KBM-7 (cell line): ENCODE data around the gene BCAR3.
"Not testable (repeated sequence)": the region's sequence is repeated elsewhere in the genome, so short reads cannot be mapped to it uniquely, and the experiment has no call there.

Experiments used
- DNase-seq: peaks from one replicate; pipeline ENCODE4 v3.0.0-alpha.2; 2015
- in situ Hi-C: fragments of 300-500 bp; cut with MboI; formaldehyde crosslinking; loops from 2 replicates; pipeline ENCODE4 v1.14.3; 2020; ENCODE audit warnings: low sequenced_read_pairs, low pct_unique_long_range_greater_than_20kb, mixed read lengths

The BCAR3 gene

GRCh38 chr1:93708734-93709481 lies 27.3 kb upstream of the BCAR3 start:
- peak; percentile 72 for DNase-seq
- in situ Hi-C loops = no loop called here

GRCh38 chr1:93707956-93708355 lies 26.3 kb upstream of the BCAR3 start:
- peak; percentile 24 for DNase-seq
- in situ Hi-C loops = no loop called here

DNA sequence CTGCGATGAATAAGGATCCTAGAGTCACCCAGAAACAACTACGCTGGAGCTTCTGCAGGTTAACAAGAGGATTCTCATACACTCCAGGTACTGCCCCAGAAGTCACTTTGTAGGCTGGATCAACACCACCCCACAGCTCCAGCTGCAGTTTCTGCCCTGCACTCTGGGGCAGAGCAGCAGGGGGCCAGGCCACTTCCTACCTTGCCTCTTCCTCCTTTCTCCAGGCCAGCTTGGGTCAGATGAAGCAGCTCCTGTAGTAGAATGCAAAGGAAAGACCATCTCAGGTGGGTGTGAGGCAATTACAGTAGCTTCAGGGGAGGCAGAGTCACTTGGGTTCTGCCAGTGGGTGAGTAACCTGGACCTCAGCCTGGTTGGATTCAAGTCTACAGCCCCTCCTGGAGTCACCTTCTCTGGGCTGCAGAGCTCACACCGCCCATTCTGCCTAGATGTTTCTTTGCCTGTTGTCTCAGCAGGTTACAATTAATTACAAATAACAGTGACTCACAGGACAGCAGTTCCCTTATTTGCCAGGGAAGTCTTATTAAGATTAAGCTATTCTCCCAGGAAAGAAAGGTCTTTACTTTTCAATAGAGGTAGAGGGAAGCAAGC lies 24.4 kb upstream of the BCAR3 start:
- DNase-seq = peak; percentile 17
- in situ Hi-C loops = no loop called here

DNA sequence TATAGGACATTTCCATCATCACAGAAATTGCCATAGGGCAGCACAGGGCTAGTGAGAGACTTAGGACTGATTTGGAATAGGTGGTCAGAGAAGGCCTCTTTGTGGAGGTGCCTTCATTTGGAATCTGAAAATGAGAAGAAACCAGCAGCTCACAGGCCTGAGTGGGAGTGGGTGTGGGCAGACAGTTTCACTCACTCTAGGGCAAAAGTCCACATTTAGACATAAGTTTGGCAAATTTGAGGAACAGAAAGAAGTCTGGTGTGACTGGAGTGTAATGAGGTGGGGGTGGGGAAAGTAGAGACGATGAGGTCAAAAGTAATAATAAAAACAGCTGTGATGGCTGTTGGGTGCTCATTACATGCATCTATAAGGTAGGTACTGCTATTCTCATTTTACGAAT lies 22.4 kb upstream of the BCAR3 start:
- no peak for DNase-seq
- in situ Hi-C loops = no loop called here

DNA sequence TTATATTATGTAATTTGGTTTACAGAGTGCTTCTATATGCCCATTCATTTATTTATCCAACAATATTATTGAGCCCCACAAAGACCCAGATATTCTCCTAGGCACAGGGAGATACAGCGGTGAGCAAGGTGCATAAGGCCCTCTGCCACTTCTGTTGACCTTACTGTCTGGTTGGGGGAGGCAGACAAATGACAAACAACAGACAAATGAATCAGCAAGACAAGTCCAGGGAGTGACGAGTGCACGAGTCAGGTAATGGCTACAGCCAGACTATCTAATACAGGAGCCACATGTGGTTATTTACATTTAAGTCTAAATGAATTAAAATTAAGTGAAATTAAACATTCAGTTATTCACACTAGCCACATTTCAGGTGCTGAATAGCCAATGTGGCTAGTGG lies 22.0 kb upstream of the BCAR3 start:
- no peak for DNase-seq
- in situ Hi-C loops = no loop called here

GRCh38 chr1:93702828-93703183 lies 21.2 kb upstream of the BCAR3 start:
- no peak for DNase-seq
- in situ Hi-C loops = no loop called here

GRCh38 chr1:93702111-93702827 lies 20.6 kb upstream of the BCAR3 start:
- no peak for DNase-seq
- in situ Hi-C loops = no loop called here

- DNase-seq = no peak
These were observed 20.0 kb upstream of the BCAR3 start for GRCh38 chr1:93701629-93702028.

DNA sequence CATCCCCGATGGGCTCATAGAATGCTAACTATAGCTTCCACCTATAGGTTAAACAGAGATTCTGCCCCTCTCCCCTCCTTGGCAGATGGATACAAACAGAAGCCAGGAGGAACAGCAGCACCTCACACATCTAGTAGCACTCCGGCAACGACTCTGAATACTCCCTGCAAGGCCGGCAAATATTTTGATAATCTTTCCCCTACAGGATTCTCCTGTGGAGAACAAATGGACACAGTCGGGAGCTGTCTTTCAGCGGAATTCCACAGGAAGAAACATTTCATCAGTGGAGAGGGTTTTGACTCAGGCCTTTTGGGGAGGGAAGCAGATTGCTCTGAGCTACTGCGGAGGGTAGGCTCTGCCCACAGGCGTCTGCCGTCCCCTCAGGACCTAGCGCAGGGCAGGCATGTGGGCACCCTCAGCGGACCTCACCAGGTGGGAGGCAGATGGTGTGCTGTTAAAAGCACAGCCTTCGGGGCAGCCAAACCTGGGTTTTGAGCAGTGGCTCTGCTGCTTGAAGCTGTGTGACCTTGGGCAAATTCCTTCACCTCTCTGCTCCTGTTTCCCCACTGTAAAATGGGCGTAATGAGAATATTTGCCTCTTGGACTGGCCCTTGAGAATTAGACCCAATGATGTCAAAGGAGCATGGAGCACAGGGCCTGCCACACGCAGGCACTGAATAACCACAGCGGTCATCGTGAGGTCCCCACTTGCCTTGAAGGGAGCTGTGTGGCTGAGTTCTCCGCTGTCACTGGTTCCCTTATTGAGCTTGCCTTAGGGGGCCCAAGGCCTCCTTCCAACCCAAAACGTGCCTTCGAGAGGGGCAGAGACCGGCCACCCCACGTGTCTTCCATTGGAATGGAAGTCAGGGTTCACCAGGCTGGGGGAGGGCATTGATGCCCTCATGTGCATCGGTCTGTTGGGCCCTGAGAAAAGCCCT lies 19.2 kb upstream of the BCAR3 start:
- in situ Hi-C loops = no loop called here
- no peak for DNase-seq

More at GRCh38 chr1:93701629-93702028, 20.0 kb upstream of the BCAR3 start:
- in situ Hi-C loops = no loop called here

DNA sequence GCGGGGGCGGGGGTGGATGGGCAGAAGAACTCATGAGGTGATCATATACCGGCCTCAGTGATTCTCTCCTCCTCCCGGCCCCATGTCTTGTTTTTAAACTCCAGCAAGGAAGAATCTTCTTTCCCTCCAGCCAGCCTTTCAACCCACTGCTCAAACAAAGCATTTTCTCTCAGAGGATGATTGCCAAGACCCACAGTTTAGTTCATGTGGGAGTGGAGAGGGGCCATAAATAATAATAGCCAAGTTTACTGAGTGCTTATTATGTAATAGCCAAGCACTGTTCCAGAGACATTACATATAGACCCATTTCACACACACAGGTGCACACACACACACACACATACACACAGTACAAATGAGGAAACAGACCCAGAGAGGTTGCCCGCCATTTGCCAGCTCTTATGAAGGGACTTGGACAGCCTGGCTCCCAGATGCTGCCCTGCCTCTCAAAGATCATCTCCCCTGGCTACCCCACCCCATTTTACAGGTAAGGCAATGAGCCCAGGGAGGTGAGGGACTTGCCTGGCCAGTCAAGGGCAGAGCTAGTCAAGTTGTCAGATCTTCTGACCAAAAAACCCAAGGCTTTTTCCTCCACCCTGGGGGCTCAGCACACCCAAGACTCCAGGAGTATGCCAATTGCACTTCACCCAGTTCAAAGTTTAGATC lies 18.0 kb upstream of the BCAR3 start:
- no peak for DNase-seq
- in situ Hi-C loops = no loop called here

GRCh38 chr1:93699049-93699384 lies 17.4 kb upstream of the BCAR3 start:
- in situ Hi-C loops = no loop called here
- no peak for DNase-seq

DNA sequence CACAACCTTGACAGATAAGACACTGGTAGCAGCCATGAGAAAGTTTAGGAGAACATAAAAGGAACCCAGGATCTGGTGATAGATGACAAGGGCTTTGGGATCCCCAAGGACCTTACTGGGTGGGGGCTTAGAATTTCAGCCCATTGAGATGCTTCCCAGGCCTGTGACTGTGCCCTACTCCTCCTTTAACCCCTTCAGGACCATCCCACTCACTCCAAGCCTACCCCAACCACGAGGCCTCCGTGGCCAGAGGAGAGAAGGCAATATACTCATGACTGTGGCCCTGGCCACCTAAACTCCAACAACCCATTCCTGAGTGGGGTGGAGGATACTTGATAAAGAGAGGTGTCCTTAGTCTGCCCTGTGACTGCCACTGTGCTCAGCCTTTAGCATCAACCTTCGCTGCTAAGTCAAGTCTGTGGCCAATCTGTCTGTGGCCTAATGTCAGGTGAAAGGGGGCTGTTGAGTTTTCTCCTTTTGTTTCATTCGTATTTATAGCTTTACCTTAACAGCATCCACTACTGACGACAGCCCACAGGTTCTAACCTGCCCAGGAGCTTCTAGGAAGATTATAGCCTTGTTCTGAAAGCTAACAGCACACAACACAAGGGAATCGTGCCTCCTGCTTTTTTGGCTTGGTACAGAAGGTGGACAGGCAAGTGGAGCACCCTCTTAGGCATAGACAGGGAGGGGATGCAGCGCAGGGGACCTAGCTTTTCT lies 16.9 kb upstream of the BCAR3 start:
- in situ Hi-C loops = no loop called here
- no peak for DNase-seq

- DNase-seq, in situ Hi-C loops: not testable (repeated sequence)
These were observed 15.9 kb upstream of the BCAR3 start for GRCh38 chr1:93697566-93697965.

DNA sequence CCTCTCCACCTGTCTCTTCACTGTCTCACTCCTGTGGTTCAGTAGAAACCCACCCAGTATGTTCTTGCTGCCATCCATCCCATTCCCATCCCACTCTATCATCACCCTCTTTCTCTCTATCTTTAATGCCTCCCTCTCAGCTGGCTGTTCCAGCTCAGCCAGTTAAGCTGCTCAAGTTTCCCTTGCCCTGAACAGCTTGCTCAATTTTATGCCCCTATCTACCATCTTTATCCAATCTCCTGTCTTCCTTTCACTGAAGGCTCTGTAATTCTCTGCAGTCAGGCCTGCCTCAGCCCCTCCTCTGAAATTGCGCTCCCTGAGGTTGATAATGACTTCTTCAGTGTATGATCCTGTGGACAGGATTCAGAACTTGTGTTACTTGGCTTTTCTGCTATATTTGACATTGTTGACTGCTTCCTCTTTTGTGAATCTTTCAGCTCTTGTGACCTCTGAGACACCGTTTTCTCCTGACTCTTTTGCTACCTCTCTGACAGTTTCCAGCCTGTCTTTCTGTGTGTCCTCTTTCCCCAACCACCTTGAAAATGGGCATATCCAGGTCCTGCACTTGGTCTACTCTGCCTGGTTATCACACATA lies 13.9 kb upstream of the BCAR3 start:
- in situ Hi-C loops = no loop called here
- peak; percentile 43 for DNase-seq

DNA sequence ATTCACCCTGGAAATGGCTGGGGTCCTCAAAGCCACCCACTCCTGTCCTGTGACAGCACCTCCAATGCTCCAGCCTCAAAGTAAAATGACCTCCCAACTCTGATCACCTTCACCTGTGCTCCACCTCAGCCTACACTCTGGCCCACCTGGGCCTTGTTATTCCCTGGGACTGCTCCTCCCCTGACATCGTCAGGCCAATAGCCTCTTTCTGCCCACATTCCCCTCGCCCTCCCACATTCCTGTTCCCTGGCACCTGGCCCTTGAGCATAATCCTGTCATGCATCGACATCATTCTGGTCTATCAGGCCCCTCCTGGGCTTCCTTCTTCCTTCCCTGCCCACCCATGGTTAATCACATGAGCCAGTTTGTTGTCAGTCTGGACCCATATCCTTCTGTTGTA lies 13.2 kb upstream of the BCAR3 start:
- in situ Hi-C loops = no loop called here
- no peak for DNase-seq

- in situ Hi-C loops = no loop called here
- no peak for DNase-seq
These were observed 12.4 kb upstream of the BCAR3 start for GRCh38 chr1:93694039-93694438.

GRCh38 chr1:93692983-93693591 lies 11.4 kb upstream of the BCAR3 start:
- in situ Hi-C loops = no loop called here

DNA sequence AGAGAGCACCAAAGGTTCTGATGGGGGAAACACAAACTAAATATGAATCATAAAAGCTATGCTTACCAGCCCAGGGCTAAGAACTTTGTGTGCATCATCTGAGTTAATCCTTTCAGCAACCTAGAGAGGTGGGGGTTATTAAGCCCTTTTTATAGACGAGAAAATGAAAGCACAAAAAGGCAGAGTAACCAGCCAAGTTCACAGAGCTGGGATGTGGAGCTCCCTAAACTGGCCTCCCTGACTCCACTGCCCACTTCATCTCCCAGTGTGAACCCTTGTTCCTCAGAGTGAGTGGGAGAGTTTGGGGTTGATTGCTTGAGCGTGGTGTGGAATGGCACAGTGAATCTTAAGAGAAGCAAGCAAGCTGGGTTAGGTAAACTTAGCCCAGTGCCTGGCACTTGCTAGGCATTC lies 10.8 kb upstream of the BCAR3 start:
- in situ Hi-C loops = no loop called here

More at GRCh38 chr1:93692983-93693591, 11.4 kb upstream of the BCAR3 start:
- no peak for DNase-seq

More for the DNA sequence above, 10.8 kb upstream of the BCAR3 start:
- DNase-seq = no peak
